GM18520 (cell line): ENCODE measurements around the gene CUL3.
"Not testable (repeated sequence)": the region's sequence is repeated elsewhere in the genome, so short reads cannot be mapped to it uniquely, and the experiment has no call there.

Experiments
- ATAC-seq: cut with Tn5 transposase; IDR thresholded peaks from one replicate; pipeline ENCODE4 v1.9.1; 2021; ENCODE audit not compliant: unreplicated experiment

CUL3 gene

GRCh38 chr2:224485081-224486014, 99.8 kb downstream of the CUL3 start:
- ATAC-seq = not testable (repeated sequence)

GRCh38 chr2:224479826-224480225, 105.3 kb downstream of the CUL3 start:
- no peak for ATAC-seq

- ATAC-seq = no peak
Observed at GRCh38 chr2:224472827-224473226, 112.3 kb downstream of the CUL3 start.

DNA sequence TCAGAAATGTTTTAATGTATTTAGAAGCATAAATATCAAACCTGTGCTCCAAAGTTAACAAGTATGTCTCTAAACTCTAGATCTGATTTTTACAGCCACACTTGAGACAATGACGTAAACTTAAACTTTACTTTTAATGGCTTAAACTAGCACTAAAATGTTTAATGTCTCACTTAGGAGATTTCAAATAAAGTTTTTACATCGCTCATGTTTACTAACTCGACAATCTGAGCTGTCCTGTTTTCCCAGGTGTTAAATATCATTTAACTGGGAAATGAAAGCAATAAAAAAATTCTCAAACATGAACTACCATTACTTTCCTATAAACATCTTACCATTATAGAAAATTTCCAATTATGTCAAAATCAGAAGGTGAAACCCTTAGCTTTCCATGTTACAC, 113.0 kb downstream of the CUL3 start:
- no peak for ATAC-seq

DNA sequence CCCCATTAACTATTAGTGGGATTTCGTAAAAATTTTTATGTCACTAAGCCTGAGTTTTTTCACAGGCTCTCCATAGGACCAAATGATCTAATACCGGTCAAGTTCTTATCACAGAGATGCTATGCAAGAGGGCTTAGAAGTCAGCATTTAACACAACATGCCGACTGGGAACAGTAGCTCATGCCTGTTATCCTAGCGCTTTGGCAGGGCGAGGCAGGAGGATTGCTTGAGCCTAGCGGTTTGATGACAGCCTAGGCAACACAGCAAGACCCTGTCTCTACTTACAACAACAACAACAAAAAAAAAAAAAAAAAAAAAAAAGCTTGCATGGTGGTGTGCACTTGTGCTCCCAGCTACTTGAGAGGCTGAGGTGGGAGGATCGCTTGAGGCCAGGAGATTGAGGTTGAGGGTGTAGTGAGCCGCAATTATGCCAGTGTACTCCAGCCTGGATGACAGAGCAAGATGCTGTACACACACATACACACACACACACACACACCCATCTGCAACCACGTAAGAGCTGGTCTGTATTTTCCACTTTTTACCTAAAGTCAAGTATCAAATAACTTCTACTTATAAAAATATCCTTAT, 115.7 kb downstream of the CUL3 start:
- ATAC-seq = no peak

DNA sequence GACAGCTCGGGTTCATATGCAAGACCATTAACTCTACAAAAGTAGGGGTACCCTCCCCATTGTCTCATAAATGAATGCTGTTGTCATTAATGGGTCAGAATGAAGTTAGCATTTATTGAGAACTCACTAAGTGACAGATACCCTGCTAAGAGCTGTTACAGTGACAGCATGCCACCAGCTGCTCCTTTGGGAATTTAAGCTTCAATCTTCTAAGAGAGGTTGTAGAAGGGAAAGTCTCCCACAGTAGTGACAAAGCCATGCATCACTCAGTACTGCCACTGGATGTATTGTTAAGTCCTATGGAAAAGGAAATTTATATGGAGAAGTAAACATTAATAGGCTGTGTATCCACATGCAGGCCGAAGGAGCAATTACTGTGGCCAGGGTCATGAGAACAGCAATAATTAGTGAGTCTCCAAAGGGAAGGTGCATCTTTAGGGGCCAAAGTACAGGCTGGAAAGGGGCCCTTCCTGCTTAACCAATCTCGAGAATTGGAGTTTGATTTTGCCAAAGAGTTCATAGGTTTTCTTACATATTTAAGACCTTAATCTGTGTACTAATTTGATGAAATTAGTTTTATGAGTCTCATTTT, 118.8 kb downstream of the CUL3 start:
- ATAC-seq = no peak

GRCh38 chr2:224461391-224461790, 123.8 kb downstream of the CUL3 start:
- no peak for ATAC-seq

DNA sequence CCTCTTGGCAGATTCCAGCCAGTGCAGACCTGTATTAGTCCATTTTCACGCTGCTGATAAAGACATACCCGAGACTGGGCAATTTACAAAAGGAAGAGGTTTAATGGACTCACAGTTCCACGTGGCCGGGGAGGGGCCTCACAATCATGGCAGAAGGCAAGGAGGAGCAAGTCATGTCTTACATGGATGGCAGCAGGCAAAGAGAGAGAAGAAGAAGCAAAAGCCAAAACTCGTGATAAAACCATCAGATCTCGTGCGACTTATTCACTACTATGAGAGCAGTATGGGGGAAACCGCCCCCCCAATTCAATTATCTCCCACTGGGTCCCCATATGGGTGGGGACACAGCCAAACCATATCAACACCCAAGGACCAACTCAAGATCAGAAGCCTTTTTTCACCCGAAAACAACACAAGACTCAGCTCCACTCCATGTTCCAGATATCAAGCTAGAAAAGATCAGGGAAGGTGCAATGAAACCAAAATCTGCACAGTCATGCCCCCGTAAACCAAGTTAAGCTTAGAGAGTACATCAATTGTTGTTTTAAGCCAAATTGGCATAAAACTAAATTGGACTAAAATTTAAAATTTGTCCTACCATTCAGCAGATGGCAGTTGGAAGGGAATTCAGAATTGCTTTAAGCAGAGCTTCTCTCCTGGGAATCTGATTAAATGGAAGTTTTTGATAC, 127.6 kb downstream of the CUL3 start:
- no peak for ATAC-seq

- ATAC-seq = no peak
Observed at GRCh38 chr2:224453892-224454291, 131.3 kb downstream of the CUL3 start.

GRCh38 chr2:224449212-224450147, 135.7 kb downstream of the CUL3 start:
- no peak for ATAC-seq

DNA sequence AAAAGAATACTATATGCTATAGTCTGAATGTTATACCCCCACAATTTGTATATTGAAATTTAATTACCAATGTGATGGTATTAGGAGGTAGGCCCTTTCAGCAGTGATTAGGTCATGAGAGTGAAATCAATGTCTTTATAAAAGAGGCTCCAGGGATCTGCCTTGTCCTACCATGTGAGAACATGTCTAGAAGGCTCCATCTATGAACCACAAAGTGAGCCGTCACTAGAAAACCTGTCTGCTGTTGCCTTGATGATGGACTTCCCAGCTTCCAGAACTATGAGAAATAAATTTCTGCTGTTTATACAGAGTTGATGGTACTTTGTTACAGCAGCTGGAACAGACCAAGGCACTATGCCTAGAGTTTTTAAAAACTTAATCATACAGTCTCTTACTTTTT, 136.9 kb downstream of the CUL3 start:
- ATAC-seq = no peak

DNA sequence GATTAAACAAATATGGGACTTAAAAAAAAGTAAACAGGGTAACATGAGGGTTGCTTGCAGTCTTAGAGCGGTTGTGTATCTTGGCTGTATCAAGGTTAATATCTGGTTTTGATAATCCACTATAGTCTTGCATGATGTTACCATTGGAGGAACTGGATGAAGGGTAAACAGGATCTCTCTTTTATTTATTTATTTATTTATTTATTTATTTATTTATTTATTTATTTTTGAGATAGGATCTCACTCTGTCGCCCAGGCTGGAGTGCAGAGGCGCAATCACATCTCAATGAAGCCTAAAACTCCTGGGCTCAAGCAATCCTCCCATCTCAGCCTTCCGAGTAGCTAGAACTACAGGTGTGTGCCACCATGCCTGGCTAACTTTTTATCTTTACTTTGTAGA, 140.4 kb downstream of the CUL3 start:
- ATAC-seq = no peak

- no peak for ATAC-seq
Observed at GRCh38 chr2:224444021-224444420, 141.1 kb downstream of the CUL3 start.

GRCh38 chr2:224442071-224442967, 142.8 kb downstream of the CUL3 start:
- no peak for ATAC-seq

DNA sequence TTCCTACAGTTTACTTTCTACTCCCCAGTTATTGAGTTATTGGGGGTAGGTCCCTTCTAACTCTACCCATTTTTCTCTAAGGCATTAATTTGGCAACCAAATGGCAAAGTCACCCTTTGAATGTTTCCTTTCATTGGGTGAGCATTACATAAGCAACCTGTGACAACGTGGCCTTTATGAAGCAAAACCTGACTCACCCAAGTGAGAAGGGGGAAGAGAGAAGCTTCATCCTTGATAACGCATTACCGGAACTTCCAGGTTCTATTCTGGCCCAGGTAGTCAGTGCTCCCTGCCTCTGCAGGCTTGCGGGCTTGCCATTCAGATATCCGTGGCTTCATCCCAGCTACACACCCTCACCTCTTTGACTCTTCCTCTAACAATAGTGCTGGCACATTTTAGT, 144.2 kb downstream of the CUL3 start:
- no peak for ATAC-seq

DNA sequence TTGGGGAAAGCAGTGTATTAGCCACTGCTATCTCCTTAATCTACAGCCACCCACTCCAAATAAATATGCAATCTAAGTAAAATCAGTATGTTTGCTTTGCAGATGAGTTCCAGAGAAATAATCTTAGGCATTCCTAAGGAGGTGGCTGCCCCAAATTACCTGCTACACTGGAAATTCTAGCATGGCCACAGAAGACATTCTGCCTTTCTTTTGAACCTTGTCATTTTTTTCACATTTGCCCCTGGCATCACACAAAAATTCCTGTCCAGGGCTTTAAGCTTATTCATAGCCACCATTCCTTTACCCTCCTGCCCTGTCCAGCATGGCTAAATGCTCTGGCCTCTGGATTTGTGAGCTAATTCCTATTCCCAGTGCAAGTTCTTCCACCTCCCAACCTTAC, 146.4 kb downstream of the CUL3 start:
- ATAC-seq = no peak

- ATAC-seq = no peak
Observed at GRCh38 chr2:224436634-224437033, 148.5 kb downstream of the CUL3 start.

GRCh38 chr2:224434618-224435017, 150.5 kb downstream of the CUL3 start:
- no peak for ATAC-seq

- no peak for ATAC-seq
Observed at GRCh38 chr2:224433442-224433841, 151.7 kb downstream of the CUL3 start.
